DOHH2 (cell line): Measurements from ENCODE around the gene PHB1.

Source experiments
- EZH2phosphoT487 ChIP-seq: fragments of 200-600 bp; sonication (generic); IDR thresholded peaks from 2 replicates; pipeline ENCODE4 v1.6.1; 2017; ENCODE audit warnings: borderline replicate concordance, mild to moderate bottlenecking, antibody characterized with exemption, low read length, moderate library complexity, mixed read lengths
- TF ChIP-seq, protein P1 (sequence below): fragments of 200-600 bp; sonication (generic); IDR thresholded peaks from one replicate; pipeline ENCODE4 v1.5.1; 2014; ENCODE audit warnings: antibody characterized with exemption, mild to moderate bottlenecking, low read depth, low read length; ENCODE audit not compliant: poor library complexity, severe bottlenecking

DNA sequence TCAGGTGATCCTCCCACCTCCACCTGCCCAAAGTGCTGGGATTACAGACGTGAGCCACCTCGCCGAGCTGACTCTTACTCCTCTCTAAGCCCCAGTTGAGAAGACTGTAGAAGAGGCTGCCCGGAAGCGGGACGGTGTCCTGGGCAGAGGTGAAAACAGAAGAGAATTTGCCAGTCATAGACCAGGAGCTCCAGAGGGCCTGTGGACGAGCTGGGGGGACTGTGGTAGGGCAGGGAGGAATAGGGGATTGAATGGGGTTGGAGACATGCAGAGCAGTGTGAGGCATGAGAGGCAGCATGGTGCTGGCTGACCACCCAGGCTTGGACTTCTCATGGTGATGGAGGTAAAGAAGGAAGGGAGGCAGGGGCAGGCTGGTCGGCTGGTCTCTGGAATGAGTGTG is 17.1 kb upstream of the PHB1 start:
- TF ChIP-seq, protein P1, sequence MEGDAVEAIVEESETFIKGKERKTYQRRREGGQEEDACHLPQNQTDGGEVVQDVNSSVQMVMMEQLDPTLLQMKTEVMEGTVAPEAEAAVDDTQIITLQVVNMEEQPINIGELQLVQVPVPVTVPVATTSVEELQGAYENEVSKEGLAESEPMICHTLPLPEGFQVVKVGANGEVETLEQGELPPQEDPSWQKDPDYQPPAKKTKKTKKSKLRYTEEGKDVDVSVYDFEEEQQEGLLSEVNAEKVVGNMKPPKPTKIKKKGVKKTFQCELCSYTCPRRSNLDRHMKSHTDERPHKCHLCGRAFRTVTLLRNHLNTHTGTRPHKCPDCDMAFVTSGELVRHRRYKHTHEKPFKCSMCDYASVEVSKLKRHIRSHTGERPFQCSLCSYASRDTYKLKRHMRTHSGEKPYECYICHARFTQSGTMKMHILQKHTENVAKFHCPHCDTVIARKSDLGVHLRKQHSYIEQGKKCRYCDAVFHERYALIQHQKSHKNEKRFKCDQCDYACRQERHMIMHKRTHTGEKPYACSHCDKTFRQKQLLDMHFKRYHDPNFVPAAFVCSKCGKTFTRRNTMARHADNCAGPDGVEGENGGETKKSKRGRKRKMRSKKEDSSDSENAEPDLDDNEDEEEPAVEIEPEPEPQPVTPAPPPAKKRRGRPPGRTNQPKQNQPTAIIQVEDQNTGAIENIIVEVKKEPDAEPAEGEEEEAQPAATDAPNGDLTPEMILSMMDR, result no peak
- TF ChIP-seq EZH2phosphoT487, result no peak
